ENCODE measurements around the gene TAS2R5. TPM values are rescaled to one million over a fixed set of nuclear protein-coding genes. Genes with fewer than 3 reads are reported as not detected.
"Not testable (repeated sequence)": the region's sequence is repeated elsewhere in the genome, so short reads cannot be mapped to it uniquely, and the experiment has no call there.

TAS2R5 gene
- total and polyA plus RNA-seq, 2 of the 4 experiments (the other 2 are of a cell fraction), result 0.32 to 0.36 TPM

DNA sequence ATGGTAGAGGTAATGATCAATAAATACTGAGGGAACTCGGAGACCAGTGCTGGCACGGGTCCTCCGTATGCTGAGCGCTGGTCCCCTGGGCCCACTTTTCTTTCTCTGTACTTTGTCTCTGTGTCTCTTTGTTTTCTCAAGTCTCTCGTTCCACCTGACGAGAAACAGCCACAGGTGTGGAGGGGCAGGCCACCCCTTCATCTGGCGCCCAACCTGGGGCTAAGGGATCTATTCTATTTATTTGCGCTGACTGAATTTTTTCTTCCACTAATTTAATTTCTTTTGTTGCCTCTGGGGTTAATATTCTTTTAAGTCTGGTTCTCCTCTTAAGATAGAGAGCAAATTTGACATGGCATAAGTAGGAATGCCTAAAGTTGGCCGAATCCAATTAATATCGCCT lies 38.1 kb upstream of the TAS2R5 start:
- BruUV-seq (replicated peaks); CTCF ChIA-PET: not testable (repeated sequence)

More for the DNA sequence above, 38.1 kb upstream of the TAS2R5 start:
- no CpG with 5 or more reads among the region's 10 CpGs for WGBS, 2 experiments (ENCODE audit: extremely low coverage in 2 of 2, insufficient read length in 1 of 2)
- H3K4me2 ChIP-seq (ENCODE audit: low read depth, low read length); H2BK15ac ChIP-seq (ENCODE audit: low read depth, low read length); H3K23ac ChIP-seq (ENCODE audit: low read depth, low read length); in situ Hi-C loops (cut with MboI; ENCODE audit: low sequenced_read_pairs); H3K18ac ChIP-seq (ENCODE audit: low read depth, low read length); H3K4ac ChIP-seq (ENCODE audit: low read depth, low read length); intact Hi-C loops (cut with micrococcal nuclease); ATAC-seq (ENCODE audit: low read depth); H3K9ac ChIP-seq (ENCODE audit: low read depth, low read length); H2AK9ac ChIP-seq (replicated peaks; ENCODE audit: low read depth, low read length, poor library complexity); H3K14ac ChIP-seq (replicated peaks; ENCODE audit: low read depth, low read length); H3K27me3 ChIP-seq (ENCODE audit: control insufficient read depth, insufficient read depth, low read length); H4K8ac ChIP-seq (ENCODE audit: low read depth in 2 of 2, low read length in 2 of 2); H4K20me1 ChIP-seq (ENCODE audit: insufficient read depth, low read length); H2BK20ac ChIP-seq (ENCODE audit: low read depth, low read length); H2BK120ac ChIP-seq (ENCODE audit: low read depth, low read length); H2AK5ac ChIP-seq (ENCODE audit: low read depth, low read length); H3K9me1 ChIP-seq (ENCODE audit: insufficient read depth, low read length); H2BK5ac ChIP-seq (ENCODE audit: low read depth, low read length, poor library complexity, severe bottlenecking); H3K56ac ChIP-seq (ENCODE audit: extremely low read depth, insufficient read depth, low read length); H3K27ac ChIP-seq (ENCODE audit: insufficient read depth, low read length); H4K5ac ChIP-seq (ENCODE audit: low read depth, low read length); H4K91ac ChIP-seq (ENCODE audit: insufficient read depth, low read depth, low read length); H2AFZ ChIP-seq (replicated peaks; ENCODE audit: low read length, poor library complexity); H3K4me3 ChIP-seq (ENCODE audit: insufficient read depth, low read depth, low read length); POLR2A ChIA-PET (ENCODE audit: unreplicated experiment); H3K79me1 ChIP-seq (ENCODE audit: low read depth in 1 of 2, low read length in 2 of 2); dilution Hi-C loops (cut with HindIII; ENCODE audit: low sequenced_read_pairs, unreplicated experiment); H3K4me1 ChIP-seq (ENCODE audit: control insufficient read depth, insufficient read depth, low read length): not testable (repeated sequence)
- Histone ChIP-seq H3K9me3 (ENCODE audit: control insufficient read depth, insufficient read depth, low read length) (peaks cover 15% of the 10 kb centered on the region), H3K36me3 (ENCODE audit: control insufficient read depth, insufficient read depth, low read length) (peaks cover 42% of the 10 kb centered on the region)
- peak; percentile 6 for DNase-seq

Measured in IMR-90 (cell line).